ENCODE data around the gene CHST14.

Gene CHST14

GRCh38 chr15:40449275-40449674 is 21.5 kb upstream of the CHST14 start:
- Histone ChIP-seq H3K9ac (ENCODE audit: low read length) (no peak overlapping the region), H3K27me3 (ENCODE audit: insufficient read depth, low read length) (no peaks in the 10 kb centered on the region), H3K9me2 (ENCODE audit: low read depth, low read length) (no peaks in the 10 kb centered on the region), H3K36me3 (ENCODE audit: insufficient read depth, low read length) (no peaks in the 10 kb centered on the region; the same call in 1 of the 2 replicates), H3K4me3 (ENCODE audit: low read depth, low read length, poor library complexity, severe bottlenecking) (no peak overlapping the region), H3K27ac (ENCODE audit: low read depth, low read length, poor library complexity, severe bottlenecking) (no peak overlapping the region), H2AFZ (ENCODE audit: low read length) (no peak overlapping the region), H3K79me2 (ENCODE audit: insufficient read depth, low read length) (no peaks in the 10 kb centered on the region; the same call in 1 of the 2 replicates), H4K20me1 (ENCODE audit: insufficient read depth, low read length) (no peaks in the 10 kb centered on the region), H3K4me1 (ENCODE audit: insufficient read depth, low read length, severe bottlenecking) (peaks cover 15% of the 10 kb centered on the region), H3K4me2 (ENCODE audit: low read length) (no peak overlapping the region), H3K9me3 (ENCODE audit: low read length) (no peaks in the 10 kb centered on the region), H3F3A (ENCODE audit: insufficient read depth, low read length) (no peaks in the 10 kb centered on the region)
- TF ChIP-seq EZH2 (IDR thresholded peaks at IDR 0.05; ENCODE audit: borderline replicate concordance, low read length) (no peak), CTCF (IDR thresholded peaks at IDR 0.05; ENCODE audit: low read length) (no peak)

- no peaks in the 10 kb centered on the region; the same call in 1 of the 2 replicates for H3K36me3 ChIP-seq (ENCODE audit: insufficient read depth, low read length)
- no peaks in the 10 kb centered on the region for H3K9me3 ChIP-seq (ENCODE audit: low read length)
- H2AFZ ChIP-seq (ENCODE audit: low read length) = no peak overlapping the region
- no peaks in the 10 kb centered on the region for H3K27me3 ChIP-seq (ENCODE audit: insufficient read depth, low read length)
- peaks cover 15% of the 10 kb centered on the region for H3K4me1 ChIP-seq (ENCODE audit: insufficient read depth, low read length, severe bottlenecking)
- H3K4me2 ChIP-seq (ENCODE audit: low read length) = no peak overlapping the region
- no peak overlapping the region for H3K9ac ChIP-seq (ENCODE audit: low read length)
- H3K9me2 ChIP-seq (ENCODE audit: low read depth, low read length) = no peaks in the 10 kb centered on the region
- no peak overlapping the region for H3K4me3 ChIP-seq (ENCODE audit: low read depth, low read length, poor library complexity, severe bottlenecking)
- no peak overlapping the region for H3K27ac ChIP-seq (ENCODE audit: low read depth, low read length, poor library complexity, severe bottlenecking)
- TF ChIP-seq CTCF (IDR thresholded peaks at IDR 0.05; ENCODE audit: low read length) (no peak), EZH2 (IDR thresholded peaks at IDR 0.05; ENCODE audit: borderline replicate concordance, low read length) (no peak)
- H4K20me1 ChIP-seq (ENCODE audit: insufficient read depth, low read length) = no peaks in the 10 kb centered on the region
- H3K79me2 ChIP-seq (ENCODE audit: insufficient read depth, low read length) = no peaks in the 10 kb centered on the region; the same call in 1 of the 2 replicates
- no peaks in the 10 kb centered on the region for H3F3A ChIP-seq (ENCODE audit: insufficient read depth, low read length)
These were observed 20.7 kb upstream of the CHST14 start for GRCh38 chr15:40450047-40450446.

- no peak overlapping the region for H2AFZ ChIP-seq (ENCODE audit: low read length)
- no peak overlapping the region for H3K27ac ChIP-seq (ENCODE audit: low read depth, low read length, poor library complexity, severe bottlenecking)
- no peak overlapping the region for H3K4me3 ChIP-seq (ENCODE audit: low read depth, low read length, poor library complexity, severe bottlenecking)
- no peaks in the 10 kb centered on the region for H3K9me2 ChIP-seq (ENCODE audit: low read depth, low read length)
- TF ChIP-seq CTCF (IDR thresholded peaks at IDR 0.05; ENCODE audit: low read length) (no peak), EZH2 (IDR thresholded peaks at IDR 0.05; ENCODE audit: borderline replicate concordance, low read length) (no peak)
- H3K9me3 ChIP-seq (ENCODE audit: low read length) = no peaks in the 10 kb centered on the region
- no peaks in the 10 kb centered on the region for H4K20me1 ChIP-seq (ENCODE audit: insufficient read depth, low read length)
- H3K4me2 ChIP-seq (ENCODE audit: low read length) = no peak overlapping the region
- peaks cover 15% of the 10 kb centered on the region for H3K4me1 ChIP-seq (ENCODE audit: insufficient read depth, low read length, severe bottlenecking)
- H3K79me2 ChIP-seq (ENCODE audit: insufficient read depth, low read length) = no peaks in the 10 kb centered on the region; the same call in 1 of the 2 replicates
- H3K9ac ChIP-seq (ENCODE audit: low read length) = no peak overlapping the region
- H3K27me3 ChIP-seq (ENCODE audit: insufficient read depth, low read length) = no peaks in the 10 kb centered on the region
- H3K36me3 ChIP-seq (ENCODE audit: insufficient read depth, low read length) = no peaks in the 10 kb centered on the region
- no peaks in the 10 kb centered on the region for H3F3A ChIP-seq (ENCODE audit: insufficient read depth, low read length)
These were observed 19.1 kb upstream of the CHST14 start for GRCh38 chr15:40451527-40452158.
